ELR (cell line): ENCODE data around the gene MED8.

ENCODE experiments used
- DNase-seq: peaks from one replicate; pipeline ENCODE4 v3.0.0-alpha.2; 2015; ENCODE audit warnings: low read depth

Gene MED8

DNA sequence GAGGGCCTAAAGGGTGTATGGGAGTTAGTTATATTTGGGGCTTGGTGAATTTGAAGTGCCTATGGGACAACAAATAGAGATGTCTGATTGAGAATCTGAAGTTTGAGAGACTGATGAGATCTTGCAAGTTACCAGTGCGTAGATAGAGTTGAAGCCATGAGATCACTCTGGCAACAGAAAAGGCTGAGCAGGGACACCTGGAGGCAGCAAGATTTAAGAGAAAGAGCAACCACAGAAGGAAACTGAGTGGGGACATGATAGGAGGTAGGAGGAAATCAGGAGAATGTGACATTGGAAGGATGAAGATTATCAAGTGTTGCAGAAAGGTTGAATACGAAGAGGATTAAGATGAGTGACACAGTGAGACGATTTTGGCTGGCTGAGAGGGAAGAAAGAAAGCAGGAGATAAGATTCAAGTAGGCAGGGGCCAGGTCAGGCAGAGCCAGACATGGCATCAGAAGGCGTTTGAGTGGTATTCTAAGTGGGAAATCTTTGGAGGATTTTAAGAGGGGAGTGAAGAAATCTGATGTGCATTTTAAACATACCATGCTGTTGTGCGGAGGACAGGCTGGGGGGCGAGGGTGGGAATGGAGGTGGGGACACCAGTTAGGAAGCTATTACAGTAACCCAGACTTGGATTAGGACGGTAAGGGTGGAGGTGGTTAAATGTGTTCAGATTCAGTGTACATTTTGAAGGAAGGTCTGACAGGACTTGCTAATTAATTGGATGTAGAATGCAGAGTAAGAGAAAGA, 55.0 kb downstream of the MED8 start:
- no peak for DNase-seq
